IMR-90 (cell line): ENCODE measurements around the gene CCDC92.

Source experiments
- CEBPB ChIP-seq: IDR thresholded peaks from 2 replicates; pipeline ENCODE4 v1.6.1; 2012; ENCODE audit warnings: low read depth, low read length, improper control_type of control experiment
- FOS ChIP-seq: fragments of 150-350 bp; IDR thresholded peaks from 2 replicates; pipeline ENCODE4 v1.6.1; 2016; ENCODE audit warnings: low read depth, low read length
- MAFK ChIP-seq: IDR thresholded peaks from 2 replicates; pipeline ENCODE4 v1.6.1; 2012; ENCODE audit warnings: low read depth, low read length, improper control_type of control experiment
- MAZ ChIP-seq: IDR thresholded peaks from 2 replicates; pipeline ENCODE4 v1.6.1; 2012; ENCODE audit warnings: low read depth, mild to moderate bottlenecking, low read length, improper control_type of control experiment, moderate library complexity, borderline replicate concordance
- POLR2A ChIP-seq: IDR thresholded peaks from 2 replicates; pipeline ENCODE4 v1.6.1; 2012; ENCODE audit warnings: mild to moderate bottlenecking, low read depth, low read length
- RAD21 ChIP-seq: IDR thresholded peaks from 2 replicates; pipeline ENCODE4 v1.6.1; 2012; ENCODE audit warnings: low read length, improper control_type of control experiment
- RCOR1 ChIP-seq: IDR thresholded peaks from 2 replicates; pipeline ENCODE4 v1.6.1; 2012; ENCODE audit warnings: mild to moderate bottlenecking, low read length, improper control_type of control experiment; ENCODE audit not compliant: insufficient replicate concordance
- RFX5 ChIP-seq: IDR thresholded peaks from 2 replicates; pipeline ENCODE4 v1.8.0; 2012; ENCODE audit warnings: low read depth, mild to moderate bottlenecking, low read length, moderate library complexity
- TF ChIP-seq, protein P1 (sequence below): conservative IDR thresholded peaks from 2 replicates; pipeline ENCODE4 v1.5.1; 2012; ENCODE audit warnings: mild to moderate bottlenecking, low read depth, low read length, improper control_type of control experiment

DNA sequence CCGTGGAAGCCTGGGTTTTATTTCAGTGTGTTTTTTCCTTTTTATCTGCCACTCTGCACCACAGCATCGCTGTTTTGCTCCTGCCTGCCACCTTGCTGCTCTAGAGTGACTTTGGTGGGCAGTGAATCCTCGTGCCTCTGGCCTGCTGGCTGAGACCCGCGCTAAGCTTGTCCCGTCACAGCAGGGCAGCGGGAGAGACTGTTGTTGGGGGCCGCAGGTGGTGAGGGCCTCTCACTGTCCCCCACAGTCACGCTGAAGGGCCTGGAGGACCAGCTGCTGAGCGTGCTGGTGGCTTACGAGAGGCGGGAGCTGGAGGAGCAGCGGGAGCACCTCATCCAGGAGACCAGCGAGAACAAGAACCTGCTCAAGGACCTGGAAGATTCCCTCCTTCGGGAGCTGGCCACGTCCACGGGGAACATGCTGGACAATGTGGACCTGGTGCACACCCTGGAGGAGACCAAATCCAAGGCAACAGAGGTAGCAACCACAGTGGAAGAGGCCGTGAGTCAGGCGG lies 55.2 kb downstream of the CCDC92 start:
- TF ChIP-seq, protein P1, sequence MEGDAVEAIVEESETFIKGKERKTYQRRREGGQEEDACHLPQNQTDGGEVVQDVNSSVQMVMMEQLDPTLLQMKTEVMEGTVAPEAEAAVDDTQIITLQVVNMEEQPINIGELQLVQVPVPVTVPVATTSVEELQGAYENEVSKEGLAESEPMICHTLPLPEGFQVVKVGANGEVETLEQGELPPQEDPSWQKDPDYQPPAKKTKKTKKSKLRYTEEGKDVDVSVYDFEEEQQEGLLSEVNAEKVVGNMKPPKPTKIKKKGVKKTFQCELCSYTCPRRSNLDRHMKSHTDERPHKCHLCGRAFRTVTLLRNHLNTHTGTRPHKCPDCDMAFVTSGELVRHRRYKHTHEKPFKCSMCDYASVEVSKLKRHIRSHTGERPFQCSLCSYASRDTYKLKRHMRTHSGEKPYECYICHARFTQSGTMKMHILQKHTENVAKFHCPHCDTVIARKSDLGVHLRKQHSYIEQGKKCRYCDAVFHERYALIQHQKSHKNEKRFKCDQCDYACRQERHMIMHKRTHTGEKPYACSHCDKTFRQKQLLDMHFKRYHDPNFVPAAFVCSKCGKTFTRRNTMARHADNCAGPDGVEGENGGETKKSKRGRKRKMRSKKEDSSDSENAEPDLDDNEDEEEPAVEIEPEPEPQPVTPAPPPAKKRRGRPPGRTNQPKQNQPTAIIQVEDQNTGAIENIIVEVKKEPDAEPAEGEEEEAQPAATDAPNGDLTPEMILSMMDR = no peak
- TF ChIP-seq FOS = no peak
- no peak for TF ChIP-seq RCOR1
- no peak for TF ChIP-seq POLR2A
- TF ChIP-seq RFX5 = no peak
- no peak for TF ChIP-seq CEBPB
- TF ChIP-seq MAZ = no peak
- TF ChIP-seq RAD21 = no peak
- no peak for TF ChIP-seq MAFK
